ENCODE measurements around the gene SYT12.

- TF ChIP-seq, protein P1, sequence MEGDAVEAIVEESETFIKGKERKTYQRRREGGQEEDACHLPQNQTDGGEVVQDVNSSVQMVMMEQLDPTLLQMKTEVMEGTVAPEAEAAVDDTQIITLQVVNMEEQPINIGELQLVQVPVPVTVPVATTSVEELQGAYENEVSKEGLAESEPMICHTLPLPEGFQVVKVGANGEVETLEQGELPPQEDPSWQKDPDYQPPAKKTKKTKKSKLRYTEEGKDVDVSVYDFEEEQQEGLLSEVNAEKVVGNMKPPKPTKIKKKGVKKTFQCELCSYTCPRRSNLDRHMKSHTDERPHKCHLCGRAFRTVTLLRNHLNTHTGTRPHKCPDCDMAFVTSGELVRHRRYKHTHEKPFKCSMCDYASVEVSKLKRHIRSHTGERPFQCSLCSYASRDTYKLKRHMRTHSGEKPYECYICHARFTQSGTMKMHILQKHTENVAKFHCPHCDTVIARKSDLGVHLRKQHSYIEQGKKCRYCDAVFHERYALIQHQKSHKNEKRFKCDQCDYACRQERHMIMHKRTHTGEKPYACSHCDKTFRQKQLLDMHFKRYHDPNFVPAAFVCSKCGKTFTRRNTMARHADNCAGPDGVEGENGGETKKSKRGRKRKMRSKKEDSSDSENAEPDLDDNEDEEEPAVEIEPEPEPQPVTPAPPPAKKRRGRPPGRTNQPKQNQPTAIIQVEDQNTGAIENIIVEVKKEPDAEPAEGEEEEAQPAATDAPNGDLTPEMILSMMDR (IDR thresholded peaks at IDR 0.05) = no peak
- TF ChIP-seq POLR2A (IDR thresholded peaks at IDR 0.05) = no peak
These were observed 76.9 kb downstream of the SYT12 start for GRCh38 chr11:67099831-67100324.

Measured in sigmoid colon (tissue), 3 donors.